GM12874 (cell line): ENCODE data around the gene MSTO1.

Experiments
- TF ChIP-seq, protein P1 (sequence below): IDR thresholded peaks from 2 replicates; pipeline ENCODE4 v1.5.1; 2011; ENCODE audit warnings: low read depth, mild to moderate bottlenecking, control low read depth, low read length, moderate library complexity; ENCODE audit not compliant: insufficient read depth

Gene MSTO1

DNA sequence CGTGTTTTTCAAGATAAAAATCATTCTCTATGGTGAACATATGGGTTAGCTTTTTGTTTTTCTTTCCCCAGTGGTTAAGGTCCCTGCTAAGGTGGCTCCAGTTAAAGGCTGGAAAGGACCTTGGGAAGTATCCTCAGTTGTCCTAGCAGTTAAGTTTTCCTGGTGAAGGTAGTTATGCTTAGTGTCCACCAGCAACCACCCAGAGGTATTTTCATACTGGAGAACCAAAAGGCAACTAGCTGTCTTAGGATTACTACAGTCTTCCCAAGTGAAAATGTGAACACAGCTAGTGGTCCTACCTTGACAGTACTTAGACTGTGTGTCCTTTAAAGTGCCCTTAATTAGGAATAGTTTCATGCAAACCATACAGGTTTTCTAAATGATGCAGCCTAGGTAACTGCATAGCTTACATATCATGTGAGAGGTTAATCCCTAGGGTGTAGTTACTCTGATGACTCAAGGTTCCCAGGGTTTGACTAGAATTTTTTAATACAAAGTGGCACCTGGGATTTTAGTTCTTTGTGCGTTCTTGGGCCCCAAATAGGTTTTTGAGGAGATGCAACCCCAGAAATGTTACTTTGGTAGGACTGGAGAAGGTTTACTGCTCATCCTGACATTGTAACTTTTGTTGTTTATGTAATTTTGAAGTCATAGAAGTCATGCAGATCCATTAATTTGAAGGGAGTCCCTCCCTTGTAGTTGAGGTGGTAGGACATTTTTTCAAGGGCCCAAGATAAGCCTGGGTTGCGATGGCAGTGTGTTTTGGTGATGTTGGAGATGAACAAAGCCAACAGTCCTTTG is 42.0 kb downstream of the MSTO1 start:
- TF ChIP-seq, protein P1, sequence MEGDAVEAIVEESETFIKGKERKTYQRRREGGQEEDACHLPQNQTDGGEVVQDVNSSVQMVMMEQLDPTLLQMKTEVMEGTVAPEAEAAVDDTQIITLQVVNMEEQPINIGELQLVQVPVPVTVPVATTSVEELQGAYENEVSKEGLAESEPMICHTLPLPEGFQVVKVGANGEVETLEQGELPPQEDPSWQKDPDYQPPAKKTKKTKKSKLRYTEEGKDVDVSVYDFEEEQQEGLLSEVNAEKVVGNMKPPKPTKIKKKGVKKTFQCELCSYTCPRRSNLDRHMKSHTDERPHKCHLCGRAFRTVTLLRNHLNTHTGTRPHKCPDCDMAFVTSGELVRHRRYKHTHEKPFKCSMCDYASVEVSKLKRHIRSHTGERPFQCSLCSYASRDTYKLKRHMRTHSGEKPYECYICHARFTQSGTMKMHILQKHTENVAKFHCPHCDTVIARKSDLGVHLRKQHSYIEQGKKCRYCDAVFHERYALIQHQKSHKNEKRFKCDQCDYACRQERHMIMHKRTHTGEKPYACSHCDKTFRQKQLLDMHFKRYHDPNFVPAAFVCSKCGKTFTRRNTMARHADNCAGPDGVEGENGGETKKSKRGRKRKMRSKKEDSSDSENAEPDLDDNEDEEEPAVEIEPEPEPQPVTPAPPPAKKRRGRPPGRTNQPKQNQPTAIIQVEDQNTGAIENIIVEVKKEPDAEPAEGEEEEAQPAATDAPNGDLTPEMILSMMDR: no peak

DNA sequence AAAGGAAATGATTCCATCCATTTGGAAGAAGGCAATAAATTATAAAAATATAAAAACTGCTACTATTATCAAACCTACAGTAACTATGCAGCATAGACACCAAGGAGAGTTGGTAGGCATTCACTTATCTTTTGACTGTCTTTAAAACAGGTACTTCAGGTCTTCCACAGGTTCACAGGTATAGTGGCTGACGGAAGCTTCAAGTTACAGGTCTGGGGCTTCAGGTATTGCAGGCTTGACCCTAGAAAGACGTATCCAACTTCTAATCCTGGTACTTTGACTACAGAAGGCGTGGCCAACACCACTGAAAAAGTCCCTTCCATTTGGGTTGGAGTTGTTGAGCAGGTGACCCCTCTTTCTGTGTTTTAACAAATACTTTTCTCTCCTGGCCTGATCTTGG is 42.9 kb downstream of the MSTO1 start:
- TF ChIP-seq, protein P1: no peak

DNA sequence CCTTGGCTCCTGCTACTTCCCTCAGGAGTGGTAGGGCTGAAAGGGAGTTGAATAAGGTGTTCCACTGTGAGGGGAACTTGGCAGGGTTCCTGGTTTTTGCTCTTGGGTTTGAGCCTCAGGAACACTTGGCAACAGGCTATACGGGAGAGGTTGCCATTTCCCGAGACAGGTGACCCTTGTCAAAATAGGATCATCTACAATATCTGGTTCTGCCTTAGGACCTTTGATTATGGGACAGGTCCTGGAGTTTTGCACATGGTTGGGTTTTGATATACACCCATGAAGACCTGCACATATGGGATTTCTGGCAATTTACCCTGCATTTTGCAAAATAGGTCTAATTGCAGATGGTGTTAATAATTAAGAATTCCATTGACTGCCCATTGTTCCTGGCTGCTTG is 47.4 kb downstream of the MSTO1 start:
- TF ChIP-seq, protein P1: no peak
